B cell (primary cell): ENCODE results near the gene TOX2. TPM values are rescaled to one million over a fixed set of nuclear protein-coding genes. Genes with fewer than 3 reads are reported as not detected.

ENCODE experiments used
- ATAC-seq: fragments of 200-7000 bp; cut with Tn5 transposase; one replicate; pipeline ENCODE4 v1.10.0; 2021; ENCODE audit warnings: low read depth, mild to moderate bottlenecking, moderate number of reproducible peaks, moderate library complexity
- CTCF ChIA-PET: fragments of 350-600 bp; sonication (Branson Sonifier 250); formaldehyde crosslinking; loops from one replicate; lab custom pipeline; 2021; ENCODE audit warnings: antibody characterized with exemption, inconsistent platforms; lab: Charles Lee
- POLR2A ChIA-PET: fragments of 350-600 bp; sonication (Branson Sonifier 250); formaldehyde crosslinking; loops from one replicate; lab custom pipeline; 2021; ENCODE audit warnings: antibody characterized with exemption; lab: Charles Lee
- DNase-seq: peaks from one replicate; pipeline ENCODE4 v3.0.0; 2013
- H2AFZ ChIP-seq: 2 replicates; pipeline ENCODE4 v1.6.1; 2012; ENCODE audit warnings: mild to moderate bottlenecking, low read depth, low read length; ENCODE audit not compliant: insufficient read depth, poor library complexity, severe bottlenecking
- H3K27ac ChIP-seq, 2 donors: 1 replicate in 1 of 2; 2 replicates in 1 of 2; pipeline ENCODE4 v1.5.1; 2012 to 2013; ENCODE audit warnings: low read length in 2 of 2, mild to moderate bottlenecking in 2 of 2, moderate library complexity in 1 of 2
- H3K27me3 ChIP-seq, 4 experiments: fragments of 200-600 bp in 1 of 4; sonication (generic) in 1 of 4; replicated peaks in 1 of 4; 1 replicate in 2 of 4; 2 replicates in 2 of 4; pipeline versions ENCODE4 v1.6.1 to v1.7.0; 2013 to 2016; ENCODE audit warnings: low read length in 3 of 4, mild to moderate bottlenecking in 2 of 4, mixed read lengths in 1 of 4, moderate library complexity in 1 of 4; ENCODE audit not compliant: insufficient read depth in 4 of 4, control insufficient read depth in 3 of 4; ENCODE audit errors: control extremely low read depth in 1 of 4
- H3K36me3 ChIP-seq, 2 experiments: replicated peaks in 1 of 2; 1 replicate in 1 of 2; 2 replicates in 1 of 2; pipeline versions ENCODE4 v1.6.1 to v1.7.1; 2013; ENCODE audit warnings: low read length in 1 of 2; ENCODE audit not compliant: insufficient read depth in 2 of 2, control insufficient read depth in 1 of 2; ENCODE audit errors: control extremely low read depth in 1 of 2, extremely low read depth in 1 of 2
- H3K4me1 ChIP-seq, 2 donors: fragments of 200-600 bp in 1 of 2; sonication (generic) in 1 of 2; 1 replicate in 1 of 2; 2 replicates in 1 of 2; pipeline versions ENCODE4 v1.5.1 to v1.6.1; 2013 to 2017; ENCODE audit warnings: low read length in 2 of 2; ENCODE audit not compliant: control insufficient read depth in 2 of 2, insufficient read depth in 2 of 2
- H3K4me2 ChIP-seq: replicated peaks from 2 replicates; pipeline ENCODE3; 2012; ENCODE audit warnings: mild to moderate bottlenecking, low read depth, low read length; ENCODE audit not compliant: poor library complexity, severe bottlenecking
- H3K4me3 ChIP-seq, 5 experiments: fragments of 200-600 bp in 1 of 5; sonication (generic) in 1 of 5; 1 replicate in 3 of 5; 2 replicates in 2 of 5; pipeline versions ENCODE4 v1.5.1 to v1.7.0; 2011 to 2016; ENCODE audit warnings: low read length in 4 of 5, mild to moderate bottlenecking in 4 of 5, low read depth in 2 of 5, control low read depth in 1 of 5, moderate library complexity in 1 of 5; ENCODE audit not compliant: insufficient read depth in 1 of 5; ENCODE audit errors: control extremely low read depth in 1 of 5, extremely low read depth in 1 of 5
- H3K79me2 ChIP-seq: fragments of 200-600 bp; sonication (generic); one replicate; pipeline ENCODE4 v1.6.0; 2016; ENCODE audit warnings: low read length; ENCODE audit not compliant: control insufficient read depth, insufficient read depth
- H3K9ac ChIP-seq: fragments of 200-600 bp; sonication (generic); 2 replicates; pipeline ENCODE4 v1.6.1; 2017; ENCODE audit warnings: mild to moderate bottlenecking, low read length, moderate library complexity
- H3K9me3 ChIP-seq, 3 donors: one replicate each; pipeline versions ENCODE4 v1.6.1 to v1.7.1; 2013; ENCODE audit warnings: low read length in 2 of 3; ENCODE audit not compliant: control insufficient read depth in 2 of 3, insufficient read depth in 1 of 3; ENCODE audit errors: control extremely low read depth in 1 of 3
- H4K20me1 ChIP-seq: 2 replicates; pipeline ENCODE4 v1.6.0; 2012; ENCODE audit warnings: mild to moderate bottlenecking, low read length; ENCODE audit not compliant: insufficient read depth, control insufficient read depth, poor library complexity, severe bottlenecking
- H3K27ac Mint-ChIP-seq: one replicate; pipeline ENCODE4 v1.8.0; 2021; ENCODE audit warnings: mixed read lengths
- H3K27me3 Mint-ChIP-seq: one replicate; pipeline ENCODE4 v1.8.0; 2021; ENCODE audit warnings: mixed read lengths
- H3K4me1 Mint-ChIP-seq: one replicate; pipeline ENCODE4 v1.8.0; 2021; ENCODE audit warnings: mixed read lengths
- H3K4me3 Mint-ChIP-seq: one replicate; pipeline ENCODE4 v1.8.0; 2021; ENCODE audit warnings: mixed read lengths
- H3K9me3 Mint-ChIP-seq: one replicate; pipeline ENCODE4 v1.8.0; 2022; ENCODE audit warnings: mixed read lengths; ENCODE audit not compliant: insufficient read depth
- CTCF ChIP-seq: fragments of 200-600 bp; IDR thresholded peaks from one replicate; pipeline ENCODE4 v1.8.0; 2022; ENCODE audit warnings: antibody characterized with exemption, mild to moderate bottlenecking
- EZH2 ChIP-seq: IDR thresholded peaks from 2 replicates; pipeline ENCODE4 v1.6.1; 2012; ENCODE audit warnings: borderline replicate concordance, low read depth, mild to moderate bottlenecking, moderate library complexity, low read length; ENCODE audit not compliant: insufficient read depth, poor library complexity, severe bottlenecking
- WGBS: methylation state at CpG from one replicate; pipeline ENCODE4 v1.1.5; 2013; ENCODE audit warnings: missing lambda C conversion rate; ENCODE audit not compliant: insufficient coverage; 5-methylcytosine and 5-hydroxymethylcytosine counted together
- intact Hi-C: fragments of 100-400 bp; cut with micrococcal nuclease; formaldehyde crosslinking; loops from one replicate; pipeline ENCODE4 v1.10.0; 2022
- polyA plus RNA-seq: library from polyadenylated mRNA; depleted of rRNA; stranded (reverse); fragments of >200 nt; gene quantifications from 2 replicates; pipeline ENCODE4 v1.2.3, GENCODE V29; 2012
- total RNA-seq, 2 donors: library from RNA; stranded (reverse); fragments of 120-200 nt in 1 of 2; gene quantifications; 1 replicate in 1 of 2; 2 replicates in 1 of 2; pipeline versions ENCODE4 v1.2.3 to v1.2.4, GENCODE V29; 2013 to 2022

Gene TOX2
- total and polyA plus RNA-seq, 2 donors (not counting 1 experiment from before 2014, with no cell fraction given): 1.2 to 4.1 TPM

GRCh38 chr20:44079291-44079690 lies 164.6 kb downstream of the TOX2 start:
- no peak for TF ChIP-seq EZH2
- no peak for TF ChIP-seq CTCF
- POLR2A ChIA-PET: no interaction called here
- DNase-seq (no peak), ATAC-seq (no peak)
- H3K9me3 ChIP-seq: no peaks in the 10 kb centered on the region
- Mint-ChIP-seq H3K27ac (no peak overlapping the region), H3K9me3 (no peaks in the 10 kb centered on the region), H3K4me3 (no peak overlapping the region), H3K4me1 (peaks cover 8% of the 10 kb centered on the region), H3K27me3 (no peaks in the 10 kb centered on the region)
- H3K27me3 ChIP-seq: no peaks in the 10 kb centered on the region
- H4K20me1 ChIP-seq: no peaks in the 10 kb centered on the region
- H3K4me2 ChIP-seq: no peak overlapping the region
- H3K4me3 ChIP-seq: no peak overlapping the region
- intact Hi-C loops: no loop called here
- no peaks in the 10 kb centered on the region for H3K79me2 ChIP-seq
- H3K27ac ChIP-seq: no peak overlapping the region
- no peaks in the 10 kb centered on the region for H3K4me1 ChIP-seq
- no peak overlapping the region for H2AFZ ChIP-seq
- WGBS: 88% methylated on average over 10 of the region's 10 CpGs
- CTCF ChIA-PET: interaction anchor here (0.6 to 8.3 kb wide), 8 partner anchors 11 to 630 kb away, joined by 3 to 135 read pairs (median 12); no protein-coding TSS in a partner anchor
- no peak overlapping the region for H3K9ac ChIP-seq
- H3K36me3 ChIP-seq: no peaks in the 10 kb centered on the region

GRCh38 chr20:44080064-44080463 lies 165.4 kb downstream of the TOX2 start:
- H3K79me2 ChIP-seq: no peaks in the 10 kb centered on the region
- H3K4me3 ChIP-seq: no peak overlapping the region
- Mint-ChIP-seq H3K4me1 (peaks cover 8% of the 10 kb centered on the region), H3K27ac (no peak overlapping the region), H3K4me3 (no peak overlapping the region), H3K27me3 (no peaks in the 10 kb centered on the region), H3K9me3 (no peaks in the 10 kb centered on the region)
- no peak overlapping the region for H3K4me2 ChIP-seq
- ATAC-seq (no peak), DNase-seq (no peak)
- no peaks in the 10 kb centered on the region for H4K20me1 ChIP-seq
- no peak overlapping the region for H3K27ac ChIP-seq
- TF ChIP-seq EZH2 (no peak), CTCF (no peak)
- 81% methylated on average over 3 of the region's 10 CpGs for WGBS
- ChIA-PET POLR2A (interaction anchor here (1.0 to 1.2 kb wide), 2 partner anchors 11 to 240 kb away, joined by 3 to 4 read pairs; no protein-coding TSS in a partner anchor), CTCF (interaction anchor here (0.6 to 8.3 kb wide), 28 partner anchors 8 to 639 kb away, joined by 3 to 135 read pairs (median 4); no protein-coding TSS in a partner anchor)
- H3K9ac ChIP-seq: no peak overlapping the region
- H3K4me1 ChIP-seq: no peaks in the 10 kb centered on the region
- H2AFZ ChIP-seq: no peak overlapping the region
- H3K36me3 ChIP-seq: no peaks in the 10 kb centered on the region
- no peaks in the 10 kb centered on the region for H3K9me3 ChIP-seq
- no peaks in the 10 kb centered on the region for H3K27me3 ChIP-seq
- intact Hi-C loops: loop anchor here (1.0 kb wide), 4 partner anchors 11 to 388 kb away; no protein-coding TSS in a partner anchor
